ENCODE measurements around the gene BBOF1.

GRCh38 chr14:73998726-73999125 lies 20.4 kb upstream of the BBOF1 start:
- TF ChIP-seq CTCF (IDR thresholded peaks at IDR 0.05) (no peak), POLR2A (IDR thresholded peaks at IDR 0.05) (no peak)

Data from right lobe of liver (tissue), 4 donors.